Heart left ventricle (tissue), 13 donors: Measurements from ENCODE around the gene PIGS.

Source experiments
- POLR2A ChIP-seq, 2 donors: fragments of 450-650 bp; IDR thresholded peaks; one replicate each; pipeline ENCODE4 v1.6.1; 2017; ENCODE audit warnings: antibody characterized with exemption in 2 of 2, mild to moderate bottlenecking in 2 of 2, moderate library complexity in 2 of 2
- TF ChIP-seq, protein P1 (sequence below), 12 donors: fragments of 200-600 bp; sonication (generic) in 4 of 12; IDR thresholded peaks; one replicate each; pipeline versions ENCODE4 v1.5.0 to v1.8.0; 2018 to 2022; ENCODE audit warnings: antibody characterized with exemption in 12 of 12, mild to moderate bottlenecking in 5 of 12
- donor health status: ischemic (EF 13 %, LVEDD 7.1; RV severe dilation, severe dysfunction).
- donor health status: DM: no; HTN: yes; CAD: no.
- donor health status: DM: no; HTN: no; CAD: no.
- donor health status: ischemic (EF 25% LVEDD 6.9; RV normal size, moderate dysfunction).
- donor health status: ischemic (EF 25% LVEDD 5.7; RV mildly dilated, moderate dysfunction).
- donor health status: ischemic (EF 35%, LVEDD 5.7; RV mildly dilated, moderate dysfunction).
- donor health status: nonischemic (EF 11% LVEDD 7.7; RV severe dilation, severe dysfunction).
- donor health status: DM: yes; HTN: yes; CAD: no.
- donor health status: PGD.
- donor health status: ischemic (EF 29% LVEDD 5.4; RV normal size, mild dysfunction).
- donor health status: nonischemic (EF 23%, LVEDD 6.1; RV moderate dilation, normal function).

DNA sequence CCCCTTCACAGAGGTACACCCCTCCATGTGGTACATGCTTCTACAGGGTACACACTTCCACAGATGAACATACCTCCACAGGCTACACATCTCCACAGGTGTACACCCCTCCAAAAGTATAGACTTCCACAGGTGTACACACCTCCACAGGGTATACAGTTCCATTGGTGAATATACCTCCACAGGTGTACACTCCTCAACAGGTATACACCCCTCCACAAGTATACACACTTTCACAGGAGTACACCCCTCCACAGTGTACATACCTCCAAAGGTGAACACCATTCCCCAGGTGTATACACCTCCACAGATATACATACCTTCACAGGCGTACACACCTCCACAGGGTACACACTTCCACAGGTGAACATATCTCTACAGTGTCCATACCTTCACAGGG is 55.8 kb downstream of the PIGS start:
- TF ChIP-seq POLR2A (IDR thresholded peaks at IDR 0.05): no peak
- TF ChIP-seq, protein P1, sequence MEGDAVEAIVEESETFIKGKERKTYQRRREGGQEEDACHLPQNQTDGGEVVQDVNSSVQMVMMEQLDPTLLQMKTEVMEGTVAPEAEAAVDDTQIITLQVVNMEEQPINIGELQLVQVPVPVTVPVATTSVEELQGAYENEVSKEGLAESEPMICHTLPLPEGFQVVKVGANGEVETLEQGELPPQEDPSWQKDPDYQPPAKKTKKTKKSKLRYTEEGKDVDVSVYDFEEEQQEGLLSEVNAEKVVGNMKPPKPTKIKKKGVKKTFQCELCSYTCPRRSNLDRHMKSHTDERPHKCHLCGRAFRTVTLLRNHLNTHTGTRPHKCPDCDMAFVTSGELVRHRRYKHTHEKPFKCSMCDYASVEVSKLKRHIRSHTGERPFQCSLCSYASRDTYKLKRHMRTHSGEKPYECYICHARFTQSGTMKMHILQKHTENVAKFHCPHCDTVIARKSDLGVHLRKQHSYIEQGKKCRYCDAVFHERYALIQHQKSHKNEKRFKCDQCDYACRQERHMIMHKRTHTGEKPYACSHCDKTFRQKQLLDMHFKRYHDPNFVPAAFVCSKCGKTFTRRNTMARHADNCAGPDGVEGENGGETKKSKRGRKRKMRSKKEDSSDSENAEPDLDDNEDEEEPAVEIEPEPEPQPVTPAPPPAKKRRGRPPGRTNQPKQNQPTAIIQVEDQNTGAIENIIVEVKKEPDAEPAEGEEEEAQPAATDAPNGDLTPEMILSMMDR (IDR thresholded peaks at IDR 0.05): no peak
